ENCODE results near the gene FSTL4.

FSTL4 gene

GRCh38 chr5:133523013-133523658 lies 89.2 kb downstream of the FSTL4 start:
- no peak for DNase-seq (ENCODE audit: low read depth)

GRCh38 chr5:133521801-133522200 lies 90.5 kb downstream of the FSTL4 start:
- no peak for DNase-seq (ENCODE audit: low read depth)
- H3K4me3 ChIP-seq (ENCODE audit: low read depth, low read length), result no peak overlapping the region

More at GRCh38 chr5:133523013-133523658, 89.2 kb downstream of the FSTL4 start:
- no peak overlapping the region for H3K4me3 ChIP-seq (ENCODE audit: low read depth, low read length)

- no peak overlapping the region for H3K4me3 ChIP-seq (ENCODE audit: low read depth, low read length)
- no peak for DNase-seq (ENCODE audit: low read depth)
Observed at GRCh38 chr5:133520991-133521706, 91.2 kb downstream of the FSTL4 start.

- DNase-seq (ENCODE audit: low read depth), result no peak
- H3K4me3 ChIP-seq (ENCODE audit: low read depth, low read length), result no peak overlapping the region
Observed at GRCh38 chr5:133520062-133520461, 92.3 kb downstream of the FSTL4 start.

- H3K4me3 ChIP-seq (ENCODE audit: low read depth, low read length), result no peak overlapping the region
- DNase-seq (ENCODE audit: low read depth), result no peak
Observed at GRCh38 chr5:133519191-133519590, 93.2 kb downstream of the FSTL4 start.

GRCh38 chr5:133514456-133514855 lies 97.9 kb downstream of the FSTL4 start:
- no peak for DNase-seq (ENCODE audit: low read depth)
- H3K4me3 ChIP-seq (ENCODE audit: low read depth, low read length), result no peak overlapping the region

- no peak overlapping the region for H3K4me3 ChIP-seq (ENCODE audit: low read depth, low read length)
- no peak for DNase-seq (ENCODE audit: low read depth)
Observed at GRCh38 chr5:133512896-133513295, 99.4 kb downstream of the FSTL4 start.

GRCh38 chr5:133511653-133512235 lies 100.6 kb downstream of the FSTL4 start:
- no peak overlapping the region for H3K4me3 ChIP-seq (ENCODE audit: low read depth, low read length)
- DNase-seq (ENCODE audit: low read depth), result no peak

GRCh38 chr5:133510634-133511262 lies 101.6 kb downstream of the FSTL4 start:
- no peak for DNase-seq (ENCODE audit: low read depth)
- H3K4me3 ChIP-seq (ENCODE audit: low read depth, low read length), result no peak overlapping the region

- no peak overlapping the region for H3K4me3 ChIP-seq (ENCODE audit: low read depth, low read length)
Observed at GRCh38 chr5:133509742-133510079, 102.6 kb downstream of the FSTL4 start.

GRCh38 chr5:133508845-133509741 lies 103.2 kb downstream of the FSTL4 start:
- H3K4me3 ChIP-seq (ENCODE audit: low read depth, low read length), result no peak overlapping the region
- DNase-seq (ENCODE audit: low read depth), result no peak

More at GRCh38 chr5:133509742-133510079, 102.6 kb downstream of the FSTL4 start:
- no peak for DNase-seq (ENCODE audit: low read depth)

- H3K4me3 ChIP-seq (ENCODE audit: low read depth, low read length), result no peak overlapping the region
- DNase-seq (ENCODE audit: low read depth), result no peak
Observed at GRCh38 chr5:133508331-133508730, 104.0 kb downstream of the FSTL4 start.

GRCh38 chr5:133506181-133506580 lies 106.2 kb downstream of the FSTL4 start:
- no peak for DNase-seq (ENCODE audit: low read depth)
- no peak overlapping the region for H3K4me3 ChIP-seq (ENCODE audit: low read depth, low read length)

GRCh38 chr5:133503511-133503910 lies 108.8 kb downstream of the FSTL4 start:
- no peak overlapping the region for H3K4me3 ChIP-seq (ENCODE audit: low read depth, low read length)
- no peak for DNase-seq (ENCODE audit: low read depth)

- DNase-seq (ENCODE audit: low read depth), result no peak
Observed at GRCh38 chr5:133499895-133500294, 112.4 kb downstream of the FSTL4 start.

GRCh38 chr5:133497608-133498348 lies 114.6 kb downstream of the FSTL4 start:
- no peak for DNase-seq (ENCODE audit: low read depth)
- H3K4me3 ChIP-seq (ENCODE audit: low read depth, low read length), result no peak overlapping the region

More at GRCh38 chr5:133499895-133500294, 112.4 kb downstream of the FSTL4 start:
- H3K4me3 ChIP-seq (ENCODE audit: low read depth, low read length), result no peak overlapping the region

GRCh38 chr5:133496631-133497030 lies 115.7 kb downstream of the FSTL4 start:
- H3K4me3 ChIP-seq (ENCODE audit: low read depth, low read length), result no peak overlapping the region
- no peak for DNase-seq (ENCODE audit: low read depth)

GRCh38 chr5:133494923-133495246 lies 117.5 kb downstream of the FSTL4 start:
- no peak for DNase-seq (ENCODE audit: low read depth)
- H3K4me3 ChIP-seq (ENCODE audit: low read depth, low read length), result no peak overlapping the region
